HepG2 (cell line): ENCODE results near the gene SNX13.

Experiments
- ARID5B ChIP-seq: IDR thresholded peaks from 2 replicates; pipeline ENCODE4 v1.4.0; 2020; ENCODE audit warnings: mild to moderate bottlenecking, missing genetic modification reagents
- DBP ChIP-seq: sonication (generic); formaldehyde crosslinking; IDR thresholded peaks from 2 replicates; pipeline ENCODE4 v1.4.0; 2020; ENCODE audit warnings: missing genetic modification reagents; ENCODE audit errors: not compliant biosample characterization
- GABPA ChIP-seq, 2 experiments: IDR thresholded peaks; 2 replicates each; pipeline ENCODE4 v1.6.1; 2011 to 2016; ENCODE audit warnings: low read depth in 2 of 2, low read length in 1 of 2, missing biosample characterization in 1 of 2, missing genetic modification characterization in 1 of 2
- IRF1 ChIP-seq: sonication (generic); formaldehyde crosslinking; IDR thresholded peaks from 2 replicates; pipeline ENCODE4 v1.4.0; 2020; ENCODE audit warnings: low read depth, mild to moderate bottlenecking, missing genetic modification reagents
- TARDBP ChIP-seq: sonication (generic); formaldehyde crosslinking; IDR thresholded peaks from 2 replicates; pipeline ENCODE4 v1.8.0; 2022; ENCODE audit warnings: mild to moderate bottlenecking, missing genetic modification reagents
- ZFP62 ChIP-seq: sonication (generic); formaldehyde crosslinking; IDR thresholded peaks from 2 replicates; pipeline ENCODE4 v1.4.0; 2020; ENCODE audit warnings: missing genetic modification reagents
- ZNF292 ChIP-seq: sonication (generic); formaldehyde crosslinking; IDR thresholded peaks from 2 replicates; pipeline ENCODE4 v1.8.1; 2022; ENCODE audit warnings: mild to moderate bottlenecking, low read depth, missing genetic modification reagents, borderline replicate concordance
- ZNF589 ChIP-seq: sonication (generic); formaldehyde crosslinking; conservative IDR thresholded peaks from 2 replicates; pipeline ENCODE4 v1.8.0; 2022; ENCODE audit warnings: mild to moderate bottlenecking, moderate library complexity, missing genetic modification reagents
- TF ChIP-seq, protein P1 (sequence below): sonication (generic); formaldehyde crosslinking; IDR thresholded peaks from 2 replicates; pipeline ENCODE4 v1.5.0; 2020; ENCODE audit warnings: mild to moderate bottlenecking, missing genetic modification reagents, moderate library complexity
- TF ChIP-seq, protein P2 (sequence below), 2 experiments: IDR thresholded peaks; 2 replicates each; pipeline ENCODE4 v1.6.1; 2011 to 2012; ENCODE audit warnings: low read length in 2 of 2, borderline replicate concordance in 1 of 2, low read depth in 1 of 2, mild to moderate bottlenecking in 1 of 2, moderate library complexity in 1 of 2

DNA sequence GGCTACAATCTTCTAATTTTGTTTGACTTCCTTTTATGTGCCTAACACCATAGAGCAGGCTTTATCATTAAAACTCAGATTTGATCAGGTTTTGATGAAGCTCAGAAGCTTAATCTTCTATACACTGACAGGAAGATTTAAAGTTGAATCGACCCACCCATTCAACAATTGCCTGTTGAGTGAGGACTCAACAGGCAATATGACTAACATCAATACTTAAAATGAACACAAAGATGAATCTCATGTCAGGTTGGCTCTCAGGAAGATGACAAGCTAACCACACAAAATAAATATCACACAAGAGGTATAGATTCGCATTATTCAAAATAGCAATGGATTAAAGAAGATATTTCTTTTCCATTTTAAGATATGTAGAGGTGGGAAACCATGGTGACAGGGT lies 36.7 kb upstream of the SNX13 start:
- no peak for TF ChIP-seq ZNF292 (CRISPR knock-in tag)
- TF ChIP-seq, protein P1, sequence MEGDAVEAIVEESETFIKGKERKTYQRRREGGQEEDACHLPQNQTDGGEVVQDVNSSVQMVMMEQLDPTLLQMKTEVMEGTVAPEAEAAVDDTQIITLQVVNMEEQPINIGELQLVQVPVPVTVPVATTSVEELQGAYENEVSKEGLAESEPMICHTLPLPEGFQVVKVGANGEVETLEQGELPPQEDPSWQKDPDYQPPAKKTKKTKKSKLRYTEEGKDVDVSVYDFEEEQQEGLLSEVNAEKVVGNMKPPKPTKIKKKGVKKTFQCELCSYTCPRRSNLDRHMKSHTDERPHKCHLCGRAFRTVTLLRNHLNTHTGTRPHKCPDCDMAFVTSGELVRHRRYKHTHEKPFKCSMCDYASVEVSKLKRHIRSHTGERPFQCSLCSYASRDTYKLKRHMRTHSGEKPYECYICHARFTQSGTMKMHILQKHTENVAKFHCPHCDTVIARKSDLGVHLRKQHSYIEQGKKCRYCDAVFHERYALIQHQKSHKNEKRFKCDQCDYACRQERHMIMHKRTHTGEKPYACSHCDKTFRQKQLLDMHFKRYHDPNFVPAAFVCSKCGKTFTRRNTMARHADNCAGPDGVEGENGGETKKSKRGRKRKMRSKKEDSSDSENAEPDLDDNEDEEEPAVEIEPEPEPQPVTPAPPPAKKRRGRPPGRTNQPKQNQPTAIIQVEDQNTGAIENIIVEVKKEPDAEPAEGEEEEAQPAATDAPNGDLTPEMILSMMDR (CRISPR knock-in tag), result no peak
- TF ChIP-seq, protein P2, sequence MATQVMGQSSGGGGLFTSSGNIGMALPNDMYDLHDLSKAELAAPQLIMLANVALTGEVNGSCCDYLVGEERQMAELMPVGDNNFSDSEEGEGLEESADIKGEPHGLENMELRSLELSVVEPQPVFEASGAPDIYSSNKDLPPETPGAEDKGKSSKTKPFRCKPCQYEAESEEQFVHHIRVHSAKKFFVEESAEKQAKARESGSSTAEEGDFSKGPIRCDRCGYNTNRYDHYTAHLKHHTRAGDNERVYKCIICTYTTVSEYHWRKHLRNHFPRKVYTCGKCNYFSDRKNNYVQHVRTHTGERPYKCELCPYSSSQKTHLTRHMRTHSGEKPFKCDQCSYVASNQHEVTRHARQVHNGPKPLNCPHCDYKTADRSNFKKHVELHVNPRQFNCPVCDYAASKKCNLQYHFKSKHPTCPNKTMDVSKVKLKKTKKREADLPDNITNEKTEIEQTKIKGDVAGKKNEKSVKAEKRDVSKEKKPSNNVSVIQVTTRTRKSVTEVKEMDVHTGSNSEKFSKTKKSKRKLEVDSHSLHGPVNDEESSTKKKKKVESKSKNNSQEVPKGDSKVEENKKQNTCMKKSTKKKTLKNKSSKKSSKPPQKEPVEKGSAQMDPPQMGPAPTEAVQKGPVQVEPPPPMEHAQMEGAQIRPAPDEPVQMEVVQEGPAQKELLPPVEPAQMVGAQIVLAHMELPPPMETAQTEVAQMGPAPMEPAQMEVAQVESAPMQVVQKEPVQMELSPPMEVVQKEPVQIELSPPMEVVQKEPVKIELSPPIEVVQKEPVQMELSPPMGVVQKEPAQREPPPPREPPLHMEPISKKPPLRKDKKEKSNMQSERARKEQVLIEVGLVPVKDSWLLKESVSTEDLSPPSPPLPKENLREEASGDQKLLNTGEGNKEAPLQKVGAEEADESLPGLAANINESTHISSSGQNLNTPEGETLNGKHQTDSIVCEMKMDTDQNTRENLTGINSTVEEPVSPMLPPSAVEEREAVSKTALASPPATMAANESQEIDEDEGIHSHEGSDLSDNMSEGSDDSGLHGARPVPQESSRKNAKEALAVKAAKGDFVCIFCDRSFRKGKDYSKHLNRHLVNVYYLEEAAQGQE (IDR thresholded peaks at IDR 0.05; ENCODE audit: borderline replicate concordance in 1 of 2, low read depth in 1 of 2, low read length in 2 of 2), result no peak
- TF ChIP-seq TARDBP (CRISPR knock-in tag), result no peak
- no peak for TF ChIP-seq IRF1
- TF ChIP-seq DBP (CRISPR knock-in tag), result no peak
- no peak for TF ChIP-seq ZNF589 (CRISPR knock-in tag)
- no peak for TF ChIP-seq ARID5B (CRISPR knock-in tag)
- TF ChIP-seq GABPA (IDR thresholded peaks at IDR 0.05; ENCODE audit: low read depth, low read length), result no peak
- no peak for TF ChIP-seq GABPA (CRISPR knock-in tag; IDR thresholded peaks at IDR 0.05; ENCODE audit: low read depth)
- no peak for TF ChIP-seq ZFP62 (CRISPR knock-in tag)
